NT2/D1 (cell line): Measurements from ENCODE around the gene USP6NL.
"Not testable (repeated sequence)": the region's sequence is repeated elsewhere in the genome, so short reads cannot be mapped to it uniquely, and the experiment has no call there.

Experiments used
- SUZ12 ChIP-seq: IDR thresholded peaks from 2 replicates; pipeline ENCODE4 v1.6.1; 2011; ENCODE audit not compliant: insufficient read length, insufficient read depth; ENCODE audit errors: extremely low read depth
- YY1 ChIP-seq: IDR thresholded peaks from 2 replicates; pipeline ENCODE4 v1.6.1; 2011; ENCODE audit not compliant: insufficient read length, insufficient read depth
- ZNF274 ChIP-seq: IDR thresholded peaks from 2 replicates; pipeline ENCODE4 v1.6.1; 2011; ENCODE audit warnings: mild to moderate bottlenecking, low read depth, low read length

- TF ChIP-seq YY1, ZNF274, SUZ12: not testable (repeated sequence)
Observed at GRCh38 chr10:11494923-11495322, 116.5 kb downstream of the USP6NL start.
